Ishikawa (cell line): Measurements from ENCODE around the gene GRB10.

Experiments used
- CEBPB ChIP-seq: IDR thresholded peaks from 2 replicates; pipeline ENCODE4 v1.6.1; 2012
- EGR1 ChIP-seq: IDR thresholded peaks from 2 replicates; pipeline ENCODE4 v1.6.1; 2012
- EP300 ChIP-seq: IDR thresholded peaks from 2 replicates; pipeline ENCODE4 v1.6.1; 2012; ENCODE audit warnings: borderline replicate concordance
- FOXM1 ChIP-seq: IDR thresholded peaks from 2 replicates; pipeline ENCODE4 v1.6.1; 2012; ENCODE audit warnings: low read depth, borderline replicate concordance
- MAX ChIP-seq: IDR thresholded peaks from 2 replicates; pipeline ENCODE4 v1.6.1; 2012
- RAD21 ChIP-seq: IDR thresholded peaks from 2 replicates; pipeline ENCODE4 v1.6.1; 2012; ENCODE audit warnings: low read depth
- REST ChIP-seq: IDR thresholded peaks from 2 replicates; pipeline ENCODE4 v1.6.1; 2012; ENCODE audit warnings: low read depth, mild to moderate bottlenecking
- TAF1 ChIP-seq: IDR thresholded peaks from 2 replicates; pipeline ENCODE4 v1.6.1; 2012; ENCODE audit warnings: low read depth, mild to moderate bottlenecking
- TCF12 ChIP-seq: IDR thresholded peaks from 2 replicates; pipeline ENCODE4 v1.6.1; 2012; ENCODE audit warnings: low read depth
- TEAD4 ChIP-seq: IDR thresholded peaks from 2 replicates; pipeline ENCODE4 v1.6.1; 2012
- YY1 ChIP-seq: IDR thresholded peaks from 2 replicates; pipeline ENCODE4 v1.6.1; 2012; ENCODE audit warnings: low read depth
- TF ChIP-seq, protein P1 (sequence below): IDR thresholded peaks from 2 replicates; pipeline ENCODE4 v1.6.1; 2012

- TF ChIP-seq CEBPB (no peak), FOXM1 (no peak), EGR1 (no peak), TCF12 (no peak), MAX (no peak), REST (no peak), TAF1 (no peak), EP300 (no peak), RAD21 (no peak), TEAD4 (no peak), YY1 (no peak)
- TF ChIP-seq, protein P1, sequence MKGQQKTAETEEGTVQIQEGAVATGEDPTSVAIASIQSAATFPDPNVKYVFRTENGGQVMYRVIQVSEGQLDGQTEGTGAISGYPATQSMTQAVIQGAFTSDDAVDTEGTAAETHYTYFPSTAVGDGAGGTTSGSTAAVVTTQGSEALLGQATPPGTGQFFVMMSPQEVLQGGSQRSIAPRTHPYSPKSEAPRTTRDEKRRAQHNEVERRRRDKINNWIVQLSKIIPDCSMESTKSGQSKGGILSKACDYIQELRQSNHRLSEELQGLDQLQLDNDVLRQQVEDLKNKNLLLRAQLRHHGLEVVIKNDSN, result no peak
Measured at GRCh38 chr7:50681432-50682045, 101.2 kb downstream of the GRB10 start.
